ENCODE data around the gene PRKAR1B. TPM values are rescaled to one million over a fixed set of nuclear protein-coding genes. Genes with fewer than 3 reads are reported as not detected.
A peak's percentile ranks its signal among the peaks of the same experiment; 100 is the strongest.

Gene PRKAR1B
- total RNA-seq, 4 donors from 2014 or later, result 7.3 to 15.6 (median 12.3) TPM

- Histone ChIP-seq H3K4me1 (peaks cover 0 to 15% of the 10 kb centered on the region in 2 donors), H3K36me3 (no peaks in the 10 kb centered on the region), H3K27ac (peak overlapping the region in 1 of 3 donors; percentile 45), H3K9me3 (no peaks in the 10 kb centered on the region), H3K27me3 (no peaks in the 10 kb centered on the region), H3K4me3 (replicated peaks in 1 of 3) (no peak overlapping the region)
- no peak for DNase-seq
- TF ChIP-seq POLR2A (IDR thresholded peaks at IDR 0.05), result no peak
- TF ChIP-seq, protein P1, sequence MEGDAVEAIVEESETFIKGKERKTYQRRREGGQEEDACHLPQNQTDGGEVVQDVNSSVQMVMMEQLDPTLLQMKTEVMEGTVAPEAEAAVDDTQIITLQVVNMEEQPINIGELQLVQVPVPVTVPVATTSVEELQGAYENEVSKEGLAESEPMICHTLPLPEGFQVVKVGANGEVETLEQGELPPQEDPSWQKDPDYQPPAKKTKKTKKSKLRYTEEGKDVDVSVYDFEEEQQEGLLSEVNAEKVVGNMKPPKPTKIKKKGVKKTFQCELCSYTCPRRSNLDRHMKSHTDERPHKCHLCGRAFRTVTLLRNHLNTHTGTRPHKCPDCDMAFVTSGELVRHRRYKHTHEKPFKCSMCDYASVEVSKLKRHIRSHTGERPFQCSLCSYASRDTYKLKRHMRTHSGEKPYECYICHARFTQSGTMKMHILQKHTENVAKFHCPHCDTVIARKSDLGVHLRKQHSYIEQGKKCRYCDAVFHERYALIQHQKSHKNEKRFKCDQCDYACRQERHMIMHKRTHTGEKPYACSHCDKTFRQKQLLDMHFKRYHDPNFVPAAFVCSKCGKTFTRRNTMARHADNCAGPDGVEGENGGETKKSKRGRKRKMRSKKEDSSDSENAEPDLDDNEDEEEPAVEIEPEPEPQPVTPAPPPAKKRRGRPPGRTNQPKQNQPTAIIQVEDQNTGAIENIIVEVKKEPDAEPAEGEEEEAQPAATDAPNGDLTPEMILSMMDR (IDR thresholded peaks at IDR 0.05), result no peak
- 50 to 58% methylated on average over 21 of the region's 21 CpGs for WGBS, 2 donors
- intact Hi-C loops (cut with DNase I), result no loop called here
Measured at GRCh38 chr7:610531-611280, 116.4 kb downstream of the PRKAR1B start.

- TF ChIP-seq, protein P1 (IDR thresholded peaks at IDR 0.05), result no peak
- no peak for TF ChIP-seq POLR2A (IDR thresholded peaks at IDR 0.05)
- no peak overlapping the region for H3K27ac ChIP-seq
- WGBS, 2 donors, result 67 to 78% methylated on average over 10 of the region's 10 CpGs
- H3K36me3 ChIP-seq, result no peaks in the 10 kb centered on the region
- H3K27me3 ChIP-seq, result no peaks in the 10 kb centered on the region
- peaks cover 0 to 16% of the 10 kb centered on the region in 2 donors for H3K4me1 ChIP-seq
- intact Hi-C loops (cut with DNase I), result no loop called here
- no peaks in the 10 kb centered on the region for H3K9me3 ChIP-seq
- DNase-seq, result no peak
- no peak overlapping the region for H3K4me3 ChIP-seq (replicated peaks in 1 of 3)
Measured at GRCh38 chr7:610141-610530, 116.9 kb downstream of the PRKAR1B start.

GRCh38 chr7:609365-609764, 117.7 kb downstream of the PRKAR1B start:
- 92 to 97% methylated on average over 7 of the region's 7 CpGs for WGBS, 2 donors
- no peak overlapping the region for H3K4me3 ChIP-seq (replicated peaks in 1 of 3)
- DNase-seq, result no peak
- no peaks in the 10 kb centered on the region for H3K36me3 ChIP-seq
- H3K27me3 ChIP-seq, result no peaks in the 10 kb centered on the region
- peaks cover 0 to 19% of the 10 kb centered on the region in 2 donors for H3K4me1 ChIP-seq
- no peaks in the 10 kb centered on the region for H3K9me3 ChIP-seq
- TF ChIP-seq, protein P1 (IDR thresholded peaks at IDR 0.05), result no peak
- no peak for TF ChIP-seq POLR2A (IDR thresholded peaks at IDR 0.05)
- intact Hi-C loops (cut with DNase I), result no loop called here
- no peak overlapping the region for H3K27ac ChIP-seq

GRCh38 chr7:608954-609353, 118.1 kb downstream of the PRKAR1B start:
- Histone ChIP-seq H3K36me3 (no peaks in the 10 kb centered on the region), H3K4me1 (peaks cover 0 to 22% of the 10 kb centered on the region in 2 donors), H3K4me3 (replicated peaks in 1 of 3) (no peak overlapping the region), H3K27me3 (no peaks in the 10 kb centered on the region), H3K9me3 (no peaks in the 10 kb centered on the region), H3K27ac (no peak overlapping the region)
- no peak for DNase-seq
- intact Hi-C loops (cut with DNase I), result no loop called here
- no peak for TF ChIP-seq POLR2A (IDR thresholded peaks at IDR 0.05)
- TF ChIP-seq, protein P1 (IDR thresholded peaks at IDR 0.05), result no peak
- WGBS, 2 donors, result 73 to 85% methylated on average over 6 to 8 of the region's 8 CpGs

DNA sequence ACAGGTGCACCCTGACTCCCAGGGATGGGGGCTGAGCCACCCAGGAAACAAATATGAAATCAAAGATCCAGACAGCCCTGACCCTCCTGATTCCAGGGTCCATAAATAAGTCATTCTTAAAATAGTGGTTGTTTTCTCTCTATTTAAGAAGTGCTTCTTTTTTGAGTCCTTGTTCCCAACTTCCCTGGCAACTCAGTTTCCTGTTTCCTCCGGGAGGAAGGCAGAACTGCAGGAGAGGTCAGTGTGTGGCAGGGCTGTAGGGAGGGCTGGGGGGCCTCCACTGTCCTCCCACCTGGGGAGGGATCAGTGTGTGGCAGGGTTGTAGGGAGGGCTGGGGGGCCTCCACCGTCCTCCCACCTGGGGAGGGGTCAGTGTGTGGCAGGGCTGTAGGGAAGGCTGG, 118.7 kb downstream of the PRKAR1B start:
- no peak for DNase-seq
- H3K9me3 ChIP-seq, result no peaks in the 10 kb centered on the region
- peak overlapping the region in 1 of 3 donors; percentile 33 for H3K27ac ChIP-seq
- H3K27me3 ChIP-seq, result no peaks in the 10 kb centered on the region
- 48 to 53% methylated on average over 1 to 2 of the region's 2 CpGs for WGBS, 2 donors
- no peak overlapping the region for H3K4me3 ChIP-seq (replicated peaks in 1 of 3)
- H3K36me3 ChIP-seq, result no peaks in the 10 kb centered on the region
- peaks cover 0 to 27% of the 10 kb centered on the region in 2 donors for H3K4me1 ChIP-seq
- intact Hi-C loops (cut with DNase I), result no loop called here
- TF ChIP-seq POLR2A (IDR thresholded peaks at IDR 0.05), result no peak
- TF ChIP-seq, protein P1 (IDR thresholded peaks at IDR 0.05), result no peak

All from thyroid gland (tissue), 4 donors.